Esophagus squamous epithelium (tissue), 5 donors: ENCODE results near the gene MAGEA9B. TPM values are rescaled to one million over a fixed set of nuclear protein-coding genes. Genes with fewer than 3 reads are reported as not detected.
"Not testable (repeated sequence)": the region's sequence is repeated elsewhere in the genome, so short reads cannot be mapped to it uniquely, and the experiment has no call there.

Source experiments
- DNase-seq: peaks from one replicate; lab custom pipeline; 2025; lab: John Stamatoyannopoulos, UW
- H3K27ac ChIP-seq, 4 donors: fragments of 200-600 bp; sonication (generic); one replicate each; pipeline ENCODE4 v1.5.1; 2016 to 2019; ENCODE audit warnings: mild to moderate bottlenecking in 1 of 4
- H3K27me3 ChIP-seq, 4 donors: fragments of 200-600 bp; sonication (generic); 1 replicate in 3 of 4; 2 replicates in 1 of 4; pipeline versions ENCODE4 v1.5.1 to v1.6.0; 2017 to 2021; ENCODE audit warnings: antibody characterized with exemption in 1 of 4
- H3K36me3 ChIP-seq, 3 donors: fragments of 200-600 bp; sonication (generic); one replicate each; pipeline ENCODE4 v1.5.1; 2016 to 2019
- H3K4me1 ChIP-seq, 3 donors: fragments of 200-600 bp; sonication (generic); one replicate each; pipeline ENCODE4 v1.5.1; 2017 to 2019
- H3K4me3 ChIP-seq, 4 donors: fragments of 200-600 bp; sonication (generic); 1 replicate in 3 of 4; 2 replicates in 1 of 4; pipeline ENCODE4 v1.5.1; 2016 to 2019; ENCODE audit warnings: mild to moderate bottlenecking in 2 of 4, moderate library complexity in 1 of 4
- H3K9me3 ChIP-seq, 3 donors: fragments of 200-600 bp; sonication (generic); one replicate each; pipeline ENCODE4 v1.5.1; 2016 to 2019
- POLR2A ChIP-seq, 4 donors: fragments of 450-650 bp; IDR thresholded peaks; one replicate each; pipeline ENCODE4 v1.6.1; 2017; ENCODE audit warnings: antibody characterized with exemption in 4 of 4, mild to moderate bottlenecking in 4 of 4, moderate library complexity in 3 of 4
- WGBS, 2 donors: methylation state at CpG; one replicate each; pipeline ENCODE4 v1.1.5; 2018; 5-methylcytosine and 5-hydroxymethylcytosine counted together
- intact Hi-C: fragments of 100-400 bp; cut with DNase I; formaldehyde crosslinking; loops from one replicate; pipeline ENCODE4 v1.15.0; 2022
- total RNA-seq, 4 donors: library from RNA; depleted of rRNA; stranded (reverse); fragments of >200 nt; gene quantifications; one replicate each; pipeline ENCODE4 v1.1.0, GENCODE V29; 2016
- TF ChIP-seq, protein P1 (sequence below), 6 experiments: fragments of 450-650 bp in 4 of 6; fragments of 200-600 bp in 2 of 6; sonication (generic) in 2 of 6; IDR thresholded peaks; one replicate each; pipeline ENCODE4 v1.5.1; 2016 to 2019; ENCODE audit warnings: antibody characterized with exemption in 6 of 6, mild to moderate bottlenecking in 4 of 6, moderate library complexity in 4 of 6
- donor health status: DM: yes; HTN: yes; CAD: no.

Gene MAGEA9B
- total RNA-seq, 4 donors from 2014 or later = not detected

GRCh38 chrX:149541521-149542047, 45.7 kb downstream of the MAGEA9B start:
- no peak for DNase-seq
- TF ChIP-seq, protein P1, sequence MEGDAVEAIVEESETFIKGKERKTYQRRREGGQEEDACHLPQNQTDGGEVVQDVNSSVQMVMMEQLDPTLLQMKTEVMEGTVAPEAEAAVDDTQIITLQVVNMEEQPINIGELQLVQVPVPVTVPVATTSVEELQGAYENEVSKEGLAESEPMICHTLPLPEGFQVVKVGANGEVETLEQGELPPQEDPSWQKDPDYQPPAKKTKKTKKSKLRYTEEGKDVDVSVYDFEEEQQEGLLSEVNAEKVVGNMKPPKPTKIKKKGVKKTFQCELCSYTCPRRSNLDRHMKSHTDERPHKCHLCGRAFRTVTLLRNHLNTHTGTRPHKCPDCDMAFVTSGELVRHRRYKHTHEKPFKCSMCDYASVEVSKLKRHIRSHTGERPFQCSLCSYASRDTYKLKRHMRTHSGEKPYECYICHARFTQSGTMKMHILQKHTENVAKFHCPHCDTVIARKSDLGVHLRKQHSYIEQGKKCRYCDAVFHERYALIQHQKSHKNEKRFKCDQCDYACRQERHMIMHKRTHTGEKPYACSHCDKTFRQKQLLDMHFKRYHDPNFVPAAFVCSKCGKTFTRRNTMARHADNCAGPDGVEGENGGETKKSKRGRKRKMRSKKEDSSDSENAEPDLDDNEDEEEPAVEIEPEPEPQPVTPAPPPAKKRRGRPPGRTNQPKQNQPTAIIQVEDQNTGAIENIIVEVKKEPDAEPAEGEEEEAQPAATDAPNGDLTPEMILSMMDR (IDR thresholded peaks at IDR 0.05) = no peak
- TF ChIP-seq POLR2A (IDR thresholded peaks at IDR 0.05) = no peak
- intact Hi-C loops = no loop called here
- H3K27ac ChIP-seq = peak overlapping the region; percentile 85 to 95 (median 94)
- no peaks in the 10 kb centered on the region for H3K27me3 ChIP-seq
- 20% methylated on average over 1 of the region's 13 CpGs; no CpG with 5 or more reads in 1 of the 2 donors for WGBS, 2 donors
- H3K36me3 ChIP-seq = peaks cover 0 to 6% (median 0%) of the 10 kb centered on the region in 3 donors
- H3K9me3 ChIP-seq = no peaks in the 10 kb centered on the region
- H3K4me1 ChIP-seq = peaks cover 0 to 11% (median 5%) of the 10 kb centered on the region in 3 donors
- H3K4me3 ChIP-seq = peak overlapping the region; percentile 57 to 79 (median 65)

DNA sequence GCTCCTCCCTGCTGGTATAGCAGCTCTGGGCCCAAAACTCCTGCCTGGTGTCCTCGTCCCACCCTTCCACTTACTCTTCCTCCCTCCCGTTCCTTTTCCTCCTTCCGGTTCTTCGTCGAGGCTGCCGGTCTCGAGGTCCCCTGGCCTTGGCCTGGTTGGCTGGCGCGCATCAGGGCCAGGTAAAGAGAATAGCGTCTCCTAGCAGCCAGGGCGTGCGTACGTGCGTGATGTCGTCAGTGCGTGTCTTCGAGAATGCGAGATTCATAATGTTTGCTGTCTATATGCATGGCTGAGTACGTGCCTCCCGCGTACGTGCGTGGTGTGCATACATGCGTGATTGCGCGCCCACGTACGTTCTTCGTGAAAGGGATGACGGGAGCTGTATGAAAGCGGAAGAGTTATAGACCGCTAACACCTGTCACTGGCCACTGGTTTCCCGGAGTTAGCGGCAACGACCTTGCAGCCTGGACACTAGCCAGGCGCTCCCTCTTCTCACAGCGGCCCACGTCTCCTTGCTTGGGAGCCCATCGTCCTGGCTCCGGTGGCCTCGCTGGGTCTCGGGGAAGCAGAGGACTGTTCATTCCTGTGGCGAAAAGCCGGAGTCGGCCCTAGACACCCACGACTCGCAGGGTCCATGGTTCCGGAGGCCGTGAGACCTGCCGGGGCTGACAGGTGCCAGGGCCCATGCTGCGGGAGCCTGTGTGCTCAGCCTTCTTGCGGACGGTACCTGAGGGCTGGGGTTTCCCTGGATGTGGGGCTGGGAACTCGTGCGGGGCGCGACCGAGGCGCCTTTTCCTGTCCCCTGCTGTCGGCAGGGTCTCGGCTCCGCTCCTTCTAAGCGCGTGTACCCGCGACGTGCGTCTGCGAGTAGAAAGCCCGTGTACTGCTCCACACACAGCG, 46.4 kb downstream of the MAGEA9B start, which contains the start of gene EOLA1:
EOLA1 (plus strand) TSS at position 392 of the 900 bp plus-strand sequence. CDS start 4,619 bp downstream, outside the sequence.
- Histone ChIP-seq H3K9me3 (no peaks in the 10 kb centered on the region), H3K4me1 (peaks cover 0 to 11% (median 5%) of the 10 kb centered on the region in 3 donors), H3K36me3 (peaks cover 0 to 11% (median 0%) of the 10 kb centered on the region in 3 donors), H3K4me3 (peak within 1 kb of the TSS; percentile 57 to 79 (median 65)), H3K27me3 (no peaks in the 10 kb centered on the region), H3K27ac (peak within 1 kb of the TSS; percentile 85 to 95 (median 94))
- 0 to 81% methylated on average over 16 to 22 of the region's 71 CpGs for WGBS, 2 donors
- peak; percentile 79 for DNase-seq
- intact Hi-C loops = no loop called here
- peak in 2 of 4 donors; percentile 47 to 61 for TF ChIP-seq POLR2A (IDR thresholded peaks at IDR 0.05)
- TF ChIP-seq, protein P1 (IDR thresholded peaks at IDR 0.05) = no peak

- H3K27me3 ChIP-seq = no peaks in the 10 kb centered on the region
- intact Hi-C loops = no loop called here
- peaks cover 0 to 11% (median 5%) of the 10 kb centered on the region in 3 donors for H3K4me1 ChIP-seq
- TF ChIP-seq, protein P1 (IDR thresholded peaks at IDR 0.05) = no peak
- no peak for TF ChIP-seq POLR2A (IDR thresholded peaks at IDR 0.05)
- peaks cover 0 to 9% (median 0%) of the 10 kb centered on the region in 3 donors for H3K36me3 ChIP-seq
- peak; percentile 82 for DNase-seq
- peak overlapping the region; percentile 85 to 95 (median 94) for H3K27ac ChIP-seq
- H3K4me3 ChIP-seq = peak overlapping the region; percentile 57 to 79 (median 65)
- WGBS, 2 donors = 0 to 36% methylated on average over 1 to 13 of the region's 24 CpGs
- no peaks in the 10 kb centered on the region for H3K9me3 ChIP-seq
These were observed 47.1 kb downstream of the MAGEA9B start for GRCh38 chrX:149540131-149540620.

GRCh38 chrX:149539283-149540130, 47.8 kb downstream of the MAGEA9B start:
- H3K4me1 ChIP-seq = peaks cover 0 to 11% (median 5%) of the 10 kb centered on the region in 3 donors
- no peaks in the 10 kb centered on the region for H3K27me3 ChIP-seq
- 1 to 24% methylated on average over 15 to 27 of the region's 34 CpGs for WGBS, 2 donors
- DNase-seq = peak; percentile 74
- H3K9me3 ChIP-seq = no peaks in the 10 kb centered on the region
- H3K4me3 ChIP-seq = peak overlapping the region; percentile 35 to 79 (median 65)
- peaks cover 0 to 9% (median 0%) of the 10 kb centered on the region in 3 donors for H3K36me3 ChIP-seq
- TF ChIP-seq POLR2A (IDR thresholded peaks at IDR 0.05) = no peak
- TF ChIP-seq, protein P1 (IDR thresholded peaks at IDR 0.05) = no peak
- H3K27ac ChIP-seq = peak overlapping the region; percentile 85 to 95 (median 94)
- intact Hi-C loops = no loop called here

DNA sequence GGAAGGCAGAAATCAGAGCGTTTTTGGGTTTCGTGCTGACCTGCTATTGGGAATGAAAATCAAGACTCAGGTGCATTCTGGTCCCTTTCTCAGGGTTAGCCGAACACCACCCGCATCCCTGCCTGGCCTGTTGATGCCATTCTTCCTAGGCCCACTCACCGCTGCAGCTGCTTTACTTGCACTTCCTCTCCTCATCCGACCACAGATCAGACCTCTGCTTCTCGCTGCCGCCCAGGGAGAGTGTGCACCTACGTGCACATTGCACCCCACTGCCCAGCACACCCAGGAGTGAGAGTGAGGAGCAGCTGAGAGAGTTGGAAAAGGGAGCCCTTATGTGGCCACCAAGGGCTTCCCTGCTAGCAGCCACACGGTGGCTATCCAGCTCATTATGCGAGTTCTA, 49.8 kb downstream of the MAGEA9B start:
- H3K4me1 ChIP-seq = peaks cover 0 to 11% (median 5%) of the 10 kb centered on the region in 3 donors
- intact Hi-C loops, H3K9me3 ChIP-seq, H3K4me3 ChIP-seq, H3K27me3 ChIP-seq, H3K27ac ChIP-seq, DNase-seq: not testable (repeated sequence)
- WGBS, 2 donors = 70 to 88% methylated on average over 2 to 5 of the region's 11 CpGs
- peaks cover 0 to 15% (median 0%) of the 10 kb centered on the region in 3 donors for H3K36me3 ChIP-seq

- 40 to 90% methylated on average over 3 of the region's 3 CpGs for WGBS, 2 donors
- peaks cover 0 to 29% (median 0%) of the 10 kb centered on the region in 3 donors for H3K36me3 ChIP-seq
- intact Hi-C loops, H3K9me3 ChIP-seq, H3K4me3 ChIP-seq, H3K27me3 ChIP-seq, H3K4me1 ChIP-seq, H3K27ac ChIP-seq, DNase-seq: not testable (repeated sequence)
These were observed 52.2 kb downstream of the MAGEA9B start for GRCh38 chrX:149534926-149535602.

- H3K9me3 ChIP-seq, H3K4me1 ChIP-seq, intact Hi-C loops, H3K27me3 ChIP-seq, DNase-seq, H3K27ac ChIP-seq, H3K4me3 ChIP-seq: not testable (repeated sequence)
- no CpG with 5 or more reads among the region's 11 CpGs for WGBS, 2 donors
- peaks cover 0 to 29% (median 0%) of the 10 kb centered on the region in 3 donors for H3K36me3 ChIP-seq
These were observed 53.3 kb downstream of the MAGEA9B start for GRCh38 chrX:149533999-149534398.
